Measurements from ENCODE around the gene ZNF19.
"Not testable (repeated sequence)": the region's sequence is repeated elsewhere in the genome, so short reads cannot be mapped to it uniquely, and the experiment has no call there.

The ZNF19 gene

DNA sequence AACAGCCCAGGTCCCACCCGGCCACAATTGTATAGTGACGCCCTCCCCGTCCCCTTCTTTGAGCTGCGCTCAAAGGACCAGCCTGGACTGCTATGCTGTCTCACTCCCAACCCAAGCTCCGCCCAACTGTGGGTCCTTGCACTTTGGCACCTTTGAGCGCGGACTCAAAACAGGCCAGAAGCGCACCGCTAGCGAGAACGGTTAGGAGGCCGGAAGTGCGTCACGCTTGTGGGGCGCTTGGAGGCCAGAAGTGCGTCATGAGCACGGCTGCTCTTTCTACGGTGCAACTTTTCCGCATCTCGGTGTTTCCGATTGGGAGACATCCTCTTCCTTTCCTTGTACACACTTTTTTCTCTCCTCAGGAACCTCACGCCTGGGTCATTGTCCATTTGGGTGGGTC is at the start of gene ZNF19:
Gene ZNF19, minus strand, starts transcription at position 203 of the 400 bp plus-strand sequence. CDS start 7,210 bp downstream, outside the sequence.
- no peak within 1 kb of the TSS for H3K4me3 ChIP-seq (ENCODE audit: low read depth, low read length)
- DNase-seq (ENCODE audit: low read depth) = no peak

DNA sequence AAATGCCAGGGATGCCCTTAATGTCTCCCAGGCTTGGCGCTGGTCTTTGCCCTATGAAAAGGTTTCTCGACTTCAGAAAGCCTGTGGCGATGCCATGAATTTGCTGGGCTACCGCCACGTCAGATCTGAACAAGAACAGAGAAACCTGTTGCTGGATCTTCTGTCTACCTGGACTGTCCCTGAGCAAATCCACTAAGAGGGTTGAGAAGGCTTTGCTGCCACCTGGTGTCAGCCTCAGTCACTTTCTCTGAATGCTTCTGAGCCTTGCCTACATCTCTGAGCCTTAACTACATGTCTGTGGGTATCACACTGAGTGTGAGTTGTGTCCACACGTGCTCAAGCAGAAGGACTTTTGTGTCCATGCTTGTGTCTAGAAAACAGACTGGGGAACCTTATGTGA is 48.5 kb upstream of the ZNF19 start:
- no peak overlapping the region for H3K4me3 ChIP-seq (ENCODE audit: low read depth, low read length)
- no peak for DNase-seq (ENCODE audit: low read depth)

DNA sequence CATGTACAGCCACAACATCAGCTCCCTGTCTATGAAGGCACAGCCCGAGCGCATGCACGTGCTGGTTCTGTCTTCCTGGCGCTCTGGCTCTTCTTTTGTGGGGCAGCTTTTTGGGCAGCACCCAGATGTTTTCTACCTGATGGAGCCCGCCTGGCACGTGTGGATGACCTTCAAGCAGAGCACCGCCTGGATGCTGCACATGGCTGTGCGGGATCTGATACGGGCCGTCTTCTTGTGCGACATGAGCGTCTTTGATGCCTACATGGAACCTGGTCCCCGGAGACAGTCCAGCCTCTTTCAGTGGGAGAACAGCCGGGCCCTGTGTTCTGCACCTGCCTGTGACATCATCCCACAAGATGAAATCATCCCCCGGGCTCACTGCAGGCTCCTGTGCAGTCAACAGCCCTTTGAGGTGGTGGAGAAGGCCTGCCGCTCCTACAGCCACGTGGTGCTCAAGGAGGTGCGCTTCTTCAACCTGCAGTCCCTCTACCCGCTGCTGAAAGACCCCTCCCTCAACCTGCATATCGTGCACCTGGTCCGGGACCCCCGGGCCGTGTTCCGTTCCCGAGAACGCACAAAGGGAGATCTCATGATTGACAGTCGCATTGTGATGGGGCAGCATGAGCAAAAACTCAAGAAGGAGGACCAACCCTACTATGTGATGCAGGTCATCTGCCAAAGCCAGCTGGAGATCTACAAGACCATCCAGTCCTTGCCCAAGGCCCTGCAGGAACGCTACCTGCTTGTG is 47.8 kb upstream of the ZNF19 start:
- H3K4me3 ChIP-seq (ENCODE audit: low read depth, low read length) = no peak overlapping the region
- DNase-seq (ENCODE audit: low read depth) = no peak

DNA sequence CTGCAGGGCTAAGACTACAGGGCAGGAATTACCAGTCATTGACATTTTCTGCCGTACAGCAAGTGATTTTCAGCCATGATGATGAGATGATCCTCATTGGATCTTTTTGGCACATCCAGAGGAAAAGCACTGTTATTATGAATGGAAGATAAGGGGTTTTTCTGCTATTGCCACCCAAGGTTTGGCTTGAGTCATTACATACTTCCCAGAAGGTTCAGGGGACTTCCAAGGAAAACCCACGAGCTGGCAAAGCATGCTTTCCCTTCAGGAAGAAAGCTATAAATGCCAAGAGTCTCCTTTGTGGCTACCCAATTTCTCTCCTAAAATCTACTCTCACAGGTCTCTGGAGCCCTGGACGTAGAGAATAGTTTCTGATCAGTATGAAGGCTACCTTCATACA is 43.2 kb upstream of the ZNF19 start:
- H3K4me3 ChIP-seq (ENCODE audit: low read depth, low read length) = no peak overlapping the region
- no peak for DNase-seq (ENCODE audit: low read depth)

DNA sequence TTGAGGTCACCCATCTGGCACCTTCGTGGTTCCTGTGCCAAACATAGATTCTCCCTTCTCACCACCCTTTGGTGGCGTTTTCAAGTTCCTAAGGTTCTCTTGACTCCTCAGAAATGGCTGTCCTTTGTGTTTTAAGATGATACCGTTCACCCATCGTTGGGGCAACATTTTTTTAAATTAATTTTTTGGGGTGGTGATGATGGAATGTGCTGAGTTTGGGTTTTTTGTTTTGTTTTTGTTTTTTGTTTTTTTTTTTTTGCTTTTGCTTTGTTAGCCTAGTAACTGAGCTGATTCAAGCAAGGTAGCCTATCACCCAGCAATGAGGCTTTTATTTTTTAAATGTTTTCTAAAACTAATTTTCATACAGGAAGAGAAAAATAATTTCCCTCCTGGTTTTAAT is 39.7 kb upstream of the ZNF19 start:
- no peak overlapping the region for H3K4me3 ChIP-seq (ENCODE audit: low read depth, low read length)
- no peak for DNase-seq (ENCODE audit: low read depth)

DNA sequence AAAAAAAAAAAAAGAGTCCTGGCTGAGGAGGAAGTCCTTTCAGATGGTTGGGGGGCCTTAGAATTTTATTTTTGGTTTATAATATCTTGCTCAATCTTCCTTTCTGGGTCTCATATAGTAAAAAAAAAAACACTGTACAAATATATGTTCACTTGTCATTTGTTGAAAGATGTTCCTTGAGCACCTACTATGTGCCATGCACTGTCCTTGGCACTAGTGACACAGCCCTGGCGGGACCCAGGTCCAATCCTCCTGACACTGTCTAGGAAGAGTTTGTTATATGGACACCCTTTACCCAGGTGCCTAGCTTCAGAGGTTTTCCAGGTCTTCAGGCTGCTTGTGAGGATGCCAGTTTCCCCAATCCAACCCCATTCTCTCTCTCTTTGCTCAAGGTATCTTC is 39.1 kb upstream of the ZNF19 start:
- DNase-seq (ENCODE audit: low read depth) = no peak
- no peak overlapping the region for H3K4me3 ChIP-seq (ENCODE audit: low read depth, low read length)

DNA sequence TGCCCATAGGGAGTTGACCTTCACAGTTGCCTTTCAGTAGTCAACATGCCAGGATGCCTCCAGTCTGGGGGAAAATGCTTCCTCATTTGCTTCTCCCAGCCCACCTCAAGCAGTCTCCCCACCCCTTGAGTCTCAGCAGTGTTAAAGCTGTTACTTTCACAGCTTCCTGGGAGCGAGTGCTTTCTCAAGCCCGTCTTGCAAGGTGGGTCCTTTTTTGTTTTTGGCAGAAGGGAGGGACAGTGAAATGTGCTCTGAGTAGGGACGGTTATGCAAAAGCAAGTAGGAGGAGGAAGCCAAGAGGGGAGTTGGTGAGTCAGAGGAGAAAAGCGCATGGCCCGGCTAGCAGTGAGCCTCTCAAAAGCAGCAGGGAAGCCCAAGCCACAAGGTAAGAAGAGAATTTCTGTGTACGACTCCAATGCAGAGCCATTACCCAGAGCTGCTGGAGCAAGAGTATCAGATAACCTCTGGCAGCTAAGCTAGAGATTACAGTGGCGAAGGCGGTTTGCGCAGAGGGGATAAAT is 37.0 kb upstream of the ZNF19 start, which contains the start of gene CHST4:
Gene CHST4, plus strand, starts transcription at position 316 of the 521 bp plus-strand sequence. CDS start 10,252 bp downstream, outside the sequence.
- peak; percentile 31 for DNase-seq (ENCODE audit: low read depth)
- no peak within 1 kb of the TSS for H3K4me3 ChIP-seq (ENCODE audit: low read depth, low read length)

DNA sequence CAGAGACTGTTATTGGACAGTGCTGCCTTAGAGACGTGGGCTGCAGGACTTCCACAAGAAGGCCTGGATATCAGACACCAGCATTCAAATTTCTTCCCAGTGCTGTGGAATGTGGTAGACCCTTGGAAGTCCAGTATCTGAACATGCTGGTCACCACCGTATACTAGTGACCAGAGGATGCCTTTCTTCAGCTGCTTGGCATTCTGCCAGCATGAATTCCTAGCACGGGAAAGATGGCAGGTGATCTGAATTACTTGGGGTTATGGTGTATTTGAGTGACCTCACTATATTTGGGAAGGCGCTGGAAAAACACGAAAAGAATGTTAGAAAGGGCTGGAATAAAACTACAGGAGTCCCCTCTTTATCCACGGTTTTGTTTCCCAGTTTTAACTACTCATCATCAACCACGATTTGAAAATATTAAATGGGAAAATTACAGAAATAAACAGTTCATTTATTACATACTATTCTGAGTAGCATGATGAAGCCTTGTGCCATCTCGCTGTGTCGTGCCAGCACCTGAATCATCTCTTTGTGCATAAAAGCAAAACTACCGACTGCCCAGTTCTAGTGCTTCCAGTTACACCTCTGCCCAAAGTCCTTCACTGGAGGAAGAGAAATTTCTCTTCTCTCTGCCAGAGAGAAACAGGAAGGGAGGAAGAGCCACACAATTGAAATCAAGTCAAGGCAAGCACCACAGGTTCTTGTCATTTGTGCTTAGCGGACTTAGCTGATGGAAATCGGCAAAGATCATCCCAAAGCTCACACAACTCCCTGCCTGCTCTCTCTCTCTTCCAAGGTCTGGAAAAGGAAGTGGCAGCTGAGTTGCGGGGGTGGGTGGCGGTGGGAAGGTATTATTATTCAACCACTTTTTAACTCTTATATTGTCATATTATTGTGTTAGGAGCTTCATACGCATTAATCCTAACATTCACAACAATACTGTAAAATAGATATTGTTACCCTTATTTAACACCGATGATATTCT is 35.7 kb upstream of the ZNF19 start:
- no peak overlapping the region for H3K4me3 ChIP-seq (ENCODE audit: low read depth, low read length)
- no peak for DNase-seq (ENCODE audit: low read depth)

DNA sequence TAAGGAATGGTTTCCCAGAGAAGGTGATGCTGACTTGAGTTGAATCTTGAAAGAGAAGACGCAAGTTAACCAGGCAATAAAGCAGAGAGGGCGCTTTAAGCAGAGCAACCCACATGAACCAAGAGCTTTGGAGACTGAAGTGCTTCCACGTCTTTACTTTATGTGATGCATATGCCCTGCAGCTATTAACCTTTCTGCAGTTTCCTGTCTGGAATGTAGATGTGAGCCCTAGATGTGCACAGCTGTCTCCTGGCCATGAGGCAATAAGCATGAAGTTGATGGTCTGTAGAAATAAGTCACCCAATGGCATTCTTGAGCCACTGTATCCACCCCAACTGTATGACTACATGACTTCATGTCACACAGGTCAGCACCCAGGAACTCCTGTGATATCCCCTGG is 31.4 kb upstream of the ZNF19 start:
- DNase-seq (ENCODE audit: low read depth) = no peak
- no peak overlapping the region for H3K4me3 ChIP-seq (ENCODE audit: low read depth, low read length)

DNA sequence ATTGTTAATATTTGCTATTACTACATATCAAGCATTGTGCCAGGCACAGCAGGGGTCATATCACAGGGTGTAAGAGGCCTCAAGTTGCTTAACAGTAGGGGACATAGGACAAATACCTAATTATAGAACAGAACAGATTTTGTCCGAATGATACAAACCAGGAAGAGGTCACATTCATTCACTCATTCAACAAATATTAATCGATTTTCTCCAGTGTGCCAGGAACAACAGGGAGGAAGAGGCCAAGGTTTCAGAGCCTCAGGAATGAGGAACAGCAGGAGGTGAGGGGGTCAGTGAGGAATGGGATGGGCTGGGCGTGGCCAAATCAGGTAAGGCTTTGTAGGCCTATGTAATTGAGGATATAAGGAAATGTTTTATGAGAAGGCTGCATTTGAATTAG is 25.9 kb upstream of the ZNF19 start:
- no peak overlapping the region for H3K4me3 ChIP-seq (ENCODE audit: low read depth, low read length)
- DNase-seq (ENCODE audit: low read depth) = no peak

DNA sequence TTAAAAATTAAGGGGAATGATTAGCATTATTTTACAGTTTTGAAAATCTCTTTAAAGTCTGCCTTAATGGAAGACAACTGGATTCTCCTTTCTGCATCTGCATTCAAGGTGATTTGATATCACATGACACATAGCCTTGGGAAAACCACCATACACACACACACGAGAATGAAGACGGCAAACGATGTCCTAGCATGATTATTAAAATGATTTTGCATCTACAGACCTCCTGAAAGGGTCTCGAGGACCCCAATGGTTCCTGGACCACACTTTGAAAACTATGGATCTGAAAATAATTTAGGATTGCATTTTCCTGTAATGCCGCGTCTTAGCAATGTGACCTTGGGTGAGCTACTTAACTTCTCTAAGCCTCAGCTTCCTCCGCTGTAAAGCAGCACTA is 25.4 kb upstream of the ZNF19 start:
- no peak overlapping the region for H3K4me3 ChIP-seq (ENCODE audit: low read depth, low read length)
- DNase-seq (ENCODE audit: low read depth) = no peak

DNA sequence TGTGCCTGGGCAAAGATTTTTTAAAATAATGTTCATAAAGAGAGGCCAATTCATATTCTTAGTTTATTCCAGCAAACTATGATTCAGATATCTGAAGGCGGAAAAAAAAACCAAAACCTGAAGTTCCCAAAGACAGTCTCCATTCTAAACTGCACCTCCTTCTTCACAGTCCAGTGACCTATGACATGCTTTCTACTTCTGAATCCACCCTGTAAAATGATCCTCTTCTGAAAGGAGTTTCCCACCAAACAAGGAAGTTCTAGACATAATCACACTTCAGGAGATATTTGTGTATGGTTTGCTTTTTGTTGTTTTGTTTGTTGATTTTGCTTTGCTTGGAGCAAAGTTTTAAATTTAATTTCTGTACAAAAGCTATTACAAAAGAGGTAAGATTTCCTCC is 24.2 kb upstream of the ZNF19 start:
- H3K4me3 ChIP-seq (ENCODE audit: low read depth, low read length) = no peak overlapping the region
- DNase-seq (ENCODE audit: low read depth) = no peak

DNA sequence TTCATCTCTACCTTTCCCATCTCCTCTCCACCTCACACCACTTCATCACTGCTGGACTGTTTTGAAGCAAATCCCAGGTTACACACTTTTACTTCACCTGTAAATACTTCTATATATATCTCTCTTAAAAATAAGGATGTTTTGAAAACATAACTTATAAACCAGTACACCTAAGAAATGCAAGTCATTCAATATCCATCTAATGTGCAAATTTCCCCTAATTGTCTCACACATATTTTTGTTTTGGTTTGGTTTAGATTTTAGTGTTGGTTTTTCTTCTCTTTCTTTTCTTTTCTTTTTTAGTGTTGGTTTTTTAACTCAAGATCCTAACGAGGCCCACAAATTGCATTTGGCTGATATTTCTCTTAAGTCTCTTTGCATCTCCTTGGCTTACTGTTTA is 17.9 kb upstream of the ZNF19 start:
- no peak for DNase-seq (ENCODE audit: low read depth)
- no peak overlapping the region for H3K4me3 ChIP-seq (ENCODE audit: low read depth, low read length)

DNA sequence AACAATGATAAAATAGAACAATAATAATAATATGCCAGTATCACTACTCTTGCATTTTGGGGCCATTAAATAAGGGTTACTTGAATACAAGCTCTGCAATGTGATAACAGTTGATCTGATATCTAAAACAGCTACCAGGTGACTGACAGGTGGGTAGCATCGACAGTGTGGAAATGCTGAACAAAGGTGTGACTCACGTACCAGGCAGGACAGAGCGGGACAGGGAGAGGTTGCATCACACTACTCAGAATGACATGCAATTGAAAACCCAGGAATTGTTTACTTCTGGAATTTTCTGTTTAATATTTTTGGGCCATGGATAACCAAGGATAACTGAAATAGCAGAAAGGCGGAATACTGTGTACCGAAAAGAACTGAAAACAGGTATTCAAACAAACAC is 15.8 kb upstream of the ZNF19 start:
- no peak overlapping the region for H3K4me3 ChIP-seq (ENCODE audit: low read depth, low read length)
- DNase-seq (ENCODE audit: low read depth) = no peak

DNA sequence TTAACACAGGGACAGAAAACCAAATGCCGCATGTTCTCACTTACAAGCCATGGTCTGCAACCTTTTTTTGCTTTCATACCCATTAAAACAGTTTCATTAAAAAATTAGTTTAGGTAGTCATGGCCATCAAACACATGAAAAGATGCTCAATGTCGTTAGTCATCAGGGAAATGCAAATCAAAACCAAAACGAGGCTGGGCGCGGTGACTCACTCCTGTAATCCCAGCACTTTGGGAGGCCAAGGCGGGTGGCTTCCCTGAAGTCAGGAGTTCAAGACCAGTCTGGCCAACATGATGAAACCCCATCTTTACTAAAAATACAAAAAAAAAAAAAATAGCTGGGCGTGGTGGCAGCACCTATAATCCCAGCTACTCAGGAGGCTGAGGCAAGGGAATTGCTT is 14.9 kb upstream of the ZNF19 start:
- H3K4me3 ChIP-seq (ENCODE audit: low read depth, low read length); DNase-seq (ENCODE audit: low read depth): not testable (repeated sequence)

DNA sequence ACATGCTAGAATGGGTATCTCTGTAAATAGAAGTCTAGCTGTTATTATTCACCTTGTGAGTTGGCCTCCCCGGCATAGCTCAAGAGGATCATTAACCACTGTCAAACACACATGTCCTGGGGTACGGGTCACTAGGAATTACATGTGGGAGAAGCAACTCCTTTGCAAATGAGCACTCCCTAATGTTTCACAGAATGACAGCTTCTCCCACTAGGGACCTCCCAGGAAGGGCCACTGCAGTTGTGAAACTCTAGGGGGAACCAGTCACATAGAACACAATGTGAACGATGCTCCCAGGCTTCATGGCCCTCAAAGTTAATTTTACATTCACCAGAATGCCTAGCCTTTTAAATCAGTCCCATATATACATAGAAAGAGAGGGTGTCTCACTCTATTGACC is 12.4 kb upstream of the ZNF19 start:
- DNase-seq (ENCODE audit: low read depth) = no peak
- H3K4me3 ChIP-seq (ENCODE audit: low read depth, low read length) = no peak overlapping the region

DNA sequence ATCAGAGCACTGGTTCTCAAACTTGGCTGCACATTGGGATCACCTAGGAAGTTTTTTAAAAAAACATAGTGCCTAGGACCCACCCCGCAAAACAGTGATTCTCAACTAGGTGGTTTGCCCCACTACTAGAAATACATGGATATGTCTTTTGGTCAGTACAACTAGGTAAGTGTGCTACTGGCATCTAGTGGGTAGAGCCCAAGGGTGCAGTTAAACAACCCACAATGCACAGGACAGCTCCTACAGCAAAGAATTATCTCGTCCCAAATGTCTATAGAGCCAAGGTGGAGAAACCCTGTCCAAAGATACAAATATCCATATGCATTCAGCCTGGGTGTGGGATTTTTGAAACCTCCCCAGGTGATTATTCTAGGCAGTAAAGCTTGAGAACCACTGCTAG is 11.8 kb upstream of the ZNF19 start:
- DNase-seq (ENCODE audit: low read depth) = no peak
- H3K4me3 ChIP-seq (ENCODE audit: low read depth, low read length) = no peak overlapping the region

DNA sequence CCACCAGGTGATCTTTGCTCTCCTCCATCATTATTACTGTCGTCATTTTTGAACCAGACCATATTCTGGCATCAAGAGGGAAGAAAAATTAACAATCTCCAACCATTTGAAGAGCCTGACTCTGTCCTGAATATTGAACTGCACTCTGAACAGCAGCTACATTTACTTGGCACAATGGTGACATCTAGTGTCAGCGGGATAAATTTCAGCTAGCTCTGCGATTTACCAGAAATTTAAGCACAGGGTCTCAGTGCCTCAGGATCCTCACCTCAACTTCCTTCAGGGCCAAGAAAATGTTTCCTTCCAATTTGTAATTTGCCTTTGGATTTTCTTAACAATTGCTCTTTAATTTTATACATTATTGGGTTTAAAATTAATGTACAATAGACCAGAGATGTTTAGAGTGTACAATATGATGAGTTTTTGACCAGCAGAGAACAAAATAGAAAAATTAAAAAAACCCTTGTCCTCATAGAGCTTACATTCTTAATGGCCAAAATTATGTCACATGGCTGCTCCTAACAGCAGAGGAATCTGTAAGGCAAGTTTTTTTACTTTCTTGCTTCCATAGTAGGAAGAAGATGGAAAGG is 10.7 kb upstream of the ZNF19 start:
- no peak overlapping the region for H3K4me3 ChIP-seq (ENCODE audit: low read depth, low read length)
- DNase-seq (ENCODE audit: low read depth) = no peak

DNA sequence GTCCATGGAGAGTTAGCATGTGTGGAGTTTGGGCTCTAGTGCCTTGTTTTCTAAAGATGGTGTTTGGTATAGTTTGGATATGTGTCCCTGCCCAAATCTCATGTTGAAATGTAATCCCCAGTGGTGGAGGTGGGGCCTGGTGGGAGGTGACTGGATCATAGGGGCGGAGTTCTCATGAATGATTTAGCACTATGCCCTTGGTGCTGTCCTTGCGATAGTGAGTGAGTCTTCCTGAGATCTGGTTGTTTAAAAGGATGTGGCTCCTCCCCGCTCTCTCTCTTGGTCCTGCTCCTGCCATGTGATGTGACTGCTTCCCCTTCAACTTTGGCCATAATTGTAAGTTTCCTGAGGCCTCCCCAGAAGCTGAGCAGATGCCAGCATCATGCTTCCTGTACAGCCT is 8.9 kb upstream of the ZNF19 start:
- no peak for DNase-seq (ENCODE audit: low read depth)
- H3K4me3 ChIP-seq (ENCODE audit: low read depth, low read length) = no peak overlapping the region

DNA sequence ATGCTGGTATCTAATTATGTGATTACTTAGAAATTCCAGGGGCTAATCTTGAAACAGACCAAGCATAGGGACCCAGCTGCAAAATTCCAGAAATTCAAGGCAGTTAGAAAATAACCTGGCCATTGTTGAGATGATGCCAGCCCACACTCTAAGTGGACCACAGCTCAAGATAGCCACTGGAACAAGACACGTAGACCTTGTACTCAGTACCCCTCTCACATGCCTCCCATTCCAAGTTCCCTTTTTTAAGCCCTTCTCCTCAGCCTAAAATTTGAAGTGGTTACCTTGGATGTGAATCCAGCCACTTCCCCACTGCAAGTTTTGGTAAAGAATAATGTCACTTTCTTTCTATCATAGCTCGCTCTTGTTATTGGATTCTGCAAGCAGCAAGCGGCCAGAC is 4.1 kb upstream of the ZNF19 start:
- no peak overlapping the region for H3K4me3 ChIP-seq (ENCODE audit: low read depth, low read length)
- no peak for DNase-seq (ENCODE audit: low read depth)

Measured in skeletal muscle cell (primary cell).